Globus pallidus (tissue), 1 donor: ENCODE measurements around the gene TFEB.

Experiments
- DNase-seq: peaks from one replicate; pipeline ENCODE4 v3.0.0-alpha.2; 2015; ENCODE audit warnings: low spot score

TFEB gene

DNA sequence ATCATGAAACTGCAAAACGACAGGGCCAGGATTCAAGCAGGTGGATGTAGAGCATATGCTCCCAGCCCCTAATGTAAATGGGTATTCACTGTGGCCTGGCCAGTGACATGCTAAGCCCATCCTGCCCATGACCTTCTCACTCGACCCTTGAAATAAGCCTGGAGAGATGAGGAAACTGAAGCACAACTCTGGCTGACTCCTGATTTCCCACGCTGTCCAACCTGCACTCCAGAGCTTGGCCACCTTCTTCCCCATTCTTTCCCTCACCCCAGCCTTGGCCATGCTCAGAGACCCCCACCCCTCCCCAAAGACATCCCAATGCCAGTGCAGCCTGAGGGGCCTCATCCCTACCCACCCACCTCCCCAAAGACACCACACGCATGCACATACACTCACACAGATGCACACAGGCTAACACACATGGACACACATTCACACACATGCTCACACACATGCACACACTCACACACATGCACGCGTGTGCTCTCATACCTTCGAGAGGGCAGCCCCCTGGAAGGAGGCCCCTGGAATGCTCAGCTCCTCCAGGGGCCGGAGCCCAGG, 12.4 kb downstream of the TFEB start:
- peak; percentile 5 for DNase-seq

DNA sequence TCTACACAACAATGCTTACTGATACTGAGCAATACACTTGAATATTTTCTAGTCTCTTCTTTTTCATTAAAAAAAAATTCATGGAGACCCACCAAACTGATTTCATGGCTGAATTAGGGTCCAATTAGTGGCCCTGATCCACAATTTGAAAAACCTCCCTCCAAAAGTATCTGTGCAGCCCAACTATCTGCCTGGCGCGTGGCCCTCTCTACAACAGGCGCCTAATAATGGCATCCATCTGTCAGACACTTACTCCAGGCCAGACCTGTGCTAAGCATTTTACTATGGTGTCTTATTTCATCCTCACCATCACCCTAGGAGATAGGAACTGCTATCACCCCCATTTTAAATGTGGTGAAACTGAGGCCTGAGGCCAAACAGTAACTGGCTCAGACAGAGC, 14.0 kb downstream of the TFEB start:
- no peak for DNase-seq

DNA sequence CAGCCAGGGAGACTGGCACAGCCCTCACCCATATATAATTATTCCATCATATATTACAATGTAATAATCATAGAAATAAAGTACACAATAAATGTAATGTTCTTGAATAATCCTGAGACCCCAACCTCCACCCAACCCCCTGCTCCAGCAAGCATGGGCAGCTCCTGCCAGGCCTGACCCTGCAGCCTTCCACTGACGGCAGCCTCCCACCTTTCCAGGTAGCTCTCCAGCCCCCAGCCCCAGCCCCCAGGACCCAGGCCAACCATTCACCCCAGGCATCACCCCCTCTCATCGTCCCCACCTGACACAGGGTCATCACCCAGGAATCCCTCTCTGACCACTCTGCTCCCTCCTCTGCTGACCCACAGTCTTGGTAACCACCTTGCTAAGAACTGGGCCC, 14.6 kb downstream of the TFEB start:
- no peak for DNase-seq

DNA sequence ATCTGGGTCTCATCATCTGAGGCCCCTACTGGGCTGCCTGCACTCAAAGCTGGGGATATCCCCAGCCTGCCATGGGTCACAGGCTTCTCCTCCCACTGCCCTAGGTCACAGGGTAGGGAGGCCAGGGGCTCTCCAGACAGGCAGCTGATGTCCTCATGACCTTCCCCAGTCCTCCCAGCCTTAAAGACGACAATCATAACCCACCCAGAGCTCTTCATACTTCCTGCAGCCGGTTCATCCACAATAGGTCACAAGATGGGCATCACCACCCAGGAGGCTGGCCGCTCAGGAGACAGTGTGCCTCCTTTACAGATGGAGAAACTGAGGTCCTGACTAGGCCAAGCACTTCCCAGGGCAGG, 15.2 kb downstream of the TFEB start:
- peak; percentile 21 for DNase-seq

DNA sequence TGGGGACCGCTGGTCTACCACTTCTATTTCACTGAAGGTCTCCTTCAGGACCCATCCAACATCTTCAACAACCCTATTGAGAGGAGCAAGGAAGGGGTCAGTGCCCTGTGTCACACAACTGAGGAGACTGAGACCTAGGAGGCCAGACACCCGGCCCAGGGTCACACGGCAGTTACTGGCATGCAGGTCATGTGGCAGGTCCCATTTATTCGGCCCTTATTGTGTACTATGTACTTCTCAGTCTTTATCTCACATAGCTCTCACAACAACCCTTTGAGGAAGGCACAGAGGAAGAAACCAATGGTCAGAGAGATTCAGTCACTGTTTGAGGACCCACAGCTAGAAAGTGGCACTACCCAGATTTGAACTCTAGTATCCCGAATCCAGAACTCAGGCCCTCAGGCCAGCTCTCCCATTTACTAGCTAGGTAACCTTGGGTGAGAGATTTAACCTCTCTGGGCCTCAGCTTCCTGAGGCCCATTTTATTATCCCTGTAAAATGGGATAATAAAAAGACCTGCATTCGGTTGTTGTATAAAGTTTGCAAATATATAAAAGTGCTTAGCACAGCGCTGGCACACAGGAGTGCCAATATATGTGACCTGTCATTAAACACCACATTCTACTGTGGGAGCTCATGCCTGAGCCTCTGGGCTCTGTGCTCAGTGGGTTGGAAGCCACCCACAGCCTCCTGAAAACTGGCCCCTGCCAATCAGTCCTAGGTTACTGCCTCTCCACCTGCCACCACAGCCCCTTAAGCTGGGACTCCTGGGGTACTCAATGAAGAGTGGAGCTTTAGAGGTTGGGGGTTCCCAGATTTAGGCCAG, 15.8 kb downstream of the TFEB start:
- peak; percentile 2 for DNase-seq

DNA sequence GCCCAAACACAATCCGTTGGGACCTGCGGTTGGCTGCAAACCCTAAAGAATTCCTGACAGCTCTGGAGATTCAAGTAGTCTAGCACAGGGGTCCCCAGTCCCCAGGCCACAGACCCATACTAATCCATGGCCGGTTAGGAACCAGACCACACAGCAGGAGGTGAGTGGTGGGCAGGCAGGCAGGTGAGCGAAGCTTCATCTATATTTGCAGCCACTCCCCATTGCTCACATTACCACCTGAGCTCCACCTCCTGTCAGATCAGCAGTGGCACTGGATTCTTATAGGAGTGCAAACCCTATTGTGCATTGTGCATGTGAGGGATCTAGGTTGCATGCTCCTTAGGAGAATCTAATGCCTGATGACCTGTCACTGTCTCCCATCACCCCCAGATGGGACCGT, 16.6 kb downstream of the TFEB start:
- no peak for DNase-seq

DNA sequence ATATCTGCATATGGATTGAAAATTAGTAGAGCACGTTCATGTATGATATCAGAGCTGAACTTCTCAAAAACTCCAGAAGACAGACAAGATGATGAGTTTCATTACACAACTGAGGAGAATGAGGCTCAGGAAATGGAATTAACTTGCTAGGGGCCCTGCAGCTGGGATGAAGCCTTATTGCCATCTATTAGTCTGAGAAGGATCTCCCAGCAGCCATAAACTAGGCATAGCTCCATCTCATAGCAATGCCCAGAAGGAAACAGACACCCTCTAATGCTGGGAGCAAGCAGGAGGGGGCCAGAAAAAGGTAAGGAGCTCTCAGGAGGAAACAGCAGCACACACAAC, 18.0 kb downstream of the TFEB start:
- no peak for DNase-seq

DNA sequence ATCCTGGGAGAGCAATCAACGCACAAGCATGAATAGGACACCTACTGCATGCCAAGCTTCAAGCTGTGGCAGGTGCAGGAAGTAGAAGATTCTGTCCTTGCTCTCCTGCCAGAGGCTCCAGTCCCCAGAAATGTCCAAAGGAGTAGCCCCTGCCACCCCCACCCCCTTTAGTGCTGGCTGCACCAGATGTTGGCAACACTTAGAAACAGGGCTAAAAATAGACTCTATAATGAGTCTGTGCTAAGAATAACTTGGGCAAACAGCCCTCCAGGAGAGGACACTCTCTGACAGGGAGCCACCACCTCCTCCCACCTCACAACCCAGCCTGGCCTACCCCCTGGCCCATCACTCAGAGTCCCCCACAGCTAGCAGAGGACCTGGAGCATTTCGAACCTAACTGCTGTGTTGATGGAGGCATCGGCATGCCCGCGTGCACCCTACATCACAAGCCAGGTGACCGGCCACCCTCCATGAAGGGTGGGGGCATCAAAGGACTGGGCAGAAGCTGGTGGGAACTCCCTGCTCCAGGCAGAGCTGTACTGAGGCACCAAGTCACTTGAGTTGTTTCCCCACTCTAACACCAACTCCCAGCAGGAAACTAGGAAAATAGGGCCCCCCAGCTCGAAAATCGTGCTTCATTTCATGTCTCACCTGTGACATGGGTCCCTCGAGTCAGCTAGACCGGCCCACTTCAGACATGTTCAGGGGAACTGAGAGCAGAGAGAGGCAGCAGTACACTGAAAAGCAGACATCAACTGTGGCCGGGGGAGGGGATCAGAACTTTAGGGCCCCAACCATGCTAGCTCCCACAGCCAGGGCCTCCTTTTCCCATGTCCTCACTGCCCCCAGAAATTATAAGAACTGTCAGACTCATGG, 18.7 kb downstream of the TFEB start:
- no peak for DNase-seq

DNA sequence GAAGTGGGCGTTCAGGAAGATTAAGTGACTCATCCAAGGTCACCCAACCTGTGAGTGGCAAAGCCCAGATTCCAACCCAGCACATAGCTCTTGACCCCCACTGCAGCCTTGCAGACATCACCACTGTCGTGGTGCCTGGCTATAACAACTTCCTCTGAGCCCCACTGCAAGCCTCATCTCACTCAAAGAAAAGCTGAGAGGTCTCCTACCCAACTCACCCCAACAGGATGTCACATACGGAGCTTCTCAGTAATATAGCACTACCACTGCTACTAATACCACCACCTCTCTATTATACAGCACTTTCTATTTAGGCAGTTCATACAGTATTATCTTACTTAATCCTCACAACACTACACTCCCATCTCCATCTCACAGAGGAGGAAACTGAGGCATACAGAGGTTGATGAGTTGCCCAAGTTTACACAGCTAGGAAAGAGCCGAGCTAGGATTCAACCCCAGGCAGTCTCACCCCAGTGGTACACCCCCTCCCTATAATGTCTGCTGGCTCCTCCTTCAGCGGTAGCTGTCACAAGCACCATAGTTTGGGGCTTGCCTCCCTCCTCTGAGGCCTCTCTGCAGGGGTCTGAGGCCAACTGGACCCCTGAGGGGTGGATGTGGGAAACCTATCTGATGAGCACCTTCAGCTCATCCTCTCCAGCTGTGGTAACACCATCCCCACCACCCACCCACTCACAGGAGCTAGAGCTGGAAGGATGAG, 19.5 kb downstream of the TFEB start:
- no peak for DNase-seq

DNA sequence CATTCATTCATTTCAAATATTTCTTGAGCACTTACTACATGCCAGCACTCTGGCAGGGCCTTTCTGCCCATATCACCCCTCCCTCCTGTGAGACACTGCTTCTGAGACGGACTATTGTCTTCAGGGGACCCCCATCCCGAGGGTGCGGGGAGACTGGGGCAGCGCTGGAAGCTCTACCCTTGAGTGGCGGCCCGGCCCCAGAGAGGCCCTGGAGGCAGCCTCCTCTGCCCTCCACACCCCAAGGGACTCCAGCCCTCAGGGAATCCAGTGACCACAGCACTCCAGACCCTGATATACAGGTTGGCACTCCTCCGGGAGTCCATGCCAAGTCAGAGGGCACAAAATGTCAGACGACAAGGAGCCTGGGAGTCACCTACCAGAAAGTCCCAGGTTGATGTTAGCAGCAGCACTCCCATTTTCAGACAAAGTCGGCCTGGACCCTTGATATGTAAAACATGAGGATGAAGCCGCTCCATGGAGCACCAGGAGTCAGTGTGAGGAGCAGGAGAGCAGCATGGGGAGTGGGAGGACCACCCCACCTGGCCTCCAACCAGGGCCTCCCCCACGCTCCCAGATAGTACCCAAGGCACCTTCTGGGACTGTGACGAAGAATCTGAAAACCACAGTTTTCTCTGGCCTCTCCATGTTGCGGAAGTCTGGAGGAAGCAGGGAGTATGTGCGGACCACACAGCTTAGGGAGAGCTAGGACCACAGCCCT, 20.7 kb downstream of the TFEB start:
- DNase-seq = no peak

DNA sequence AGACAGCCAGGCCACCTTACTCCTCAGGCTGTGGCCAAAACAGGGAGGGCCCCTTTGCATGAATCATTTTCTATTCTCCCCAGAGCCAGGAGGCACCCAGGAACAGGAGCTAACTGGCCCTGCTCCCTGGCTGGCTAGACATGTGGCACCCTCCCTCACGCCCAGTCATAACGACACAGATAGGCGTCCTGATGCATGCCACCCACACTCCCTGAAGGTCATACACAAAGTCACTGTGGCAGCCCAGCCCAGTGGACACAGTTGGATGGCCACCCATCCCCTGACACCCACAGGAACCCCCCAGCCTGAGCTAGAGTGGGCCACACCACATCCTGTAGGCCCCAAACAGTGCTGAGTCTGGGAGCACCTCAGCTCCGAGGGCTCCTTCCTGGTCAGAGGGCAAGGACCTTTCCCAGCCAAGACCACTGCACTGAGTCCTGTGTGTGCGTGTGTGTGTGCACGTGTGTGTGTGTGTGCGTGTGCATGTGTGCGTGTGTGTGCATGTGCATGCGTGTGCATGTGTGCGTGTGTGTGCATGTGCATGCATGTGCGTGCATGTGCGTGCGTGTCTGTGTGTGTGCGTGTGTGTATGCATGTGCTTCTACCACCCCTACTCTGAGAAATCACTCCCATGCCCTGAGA, 21.6 kb downstream of the TFEB start:
- DNase-seq = no peak

DNA sequence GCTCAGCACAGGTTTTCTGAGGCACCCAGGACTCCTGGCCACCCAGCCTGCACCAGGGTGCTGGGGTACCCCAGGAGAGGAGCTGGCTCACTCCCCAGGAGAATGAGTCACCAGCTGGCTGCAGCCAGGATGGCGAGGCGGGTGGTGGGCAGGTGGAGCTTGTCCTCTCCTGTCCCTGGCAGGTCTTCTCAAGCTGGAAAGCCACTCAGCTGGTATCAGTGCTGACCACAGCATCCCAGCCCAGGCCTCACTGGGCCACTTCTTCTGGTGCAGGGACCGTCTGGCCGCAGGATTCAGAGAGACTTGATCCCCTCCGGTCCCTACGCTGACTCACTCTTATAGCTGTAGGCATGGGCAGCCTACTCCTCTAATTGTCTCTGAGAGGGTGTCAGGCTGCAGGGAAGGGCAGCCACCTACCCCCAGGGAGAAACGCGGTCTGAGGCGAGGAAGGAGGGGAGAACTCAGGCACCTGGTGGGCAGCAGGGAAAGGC, 22.2 kb downstream of the TFEB start:
- peak; percentile 86 for DNase-seq

DNA sequence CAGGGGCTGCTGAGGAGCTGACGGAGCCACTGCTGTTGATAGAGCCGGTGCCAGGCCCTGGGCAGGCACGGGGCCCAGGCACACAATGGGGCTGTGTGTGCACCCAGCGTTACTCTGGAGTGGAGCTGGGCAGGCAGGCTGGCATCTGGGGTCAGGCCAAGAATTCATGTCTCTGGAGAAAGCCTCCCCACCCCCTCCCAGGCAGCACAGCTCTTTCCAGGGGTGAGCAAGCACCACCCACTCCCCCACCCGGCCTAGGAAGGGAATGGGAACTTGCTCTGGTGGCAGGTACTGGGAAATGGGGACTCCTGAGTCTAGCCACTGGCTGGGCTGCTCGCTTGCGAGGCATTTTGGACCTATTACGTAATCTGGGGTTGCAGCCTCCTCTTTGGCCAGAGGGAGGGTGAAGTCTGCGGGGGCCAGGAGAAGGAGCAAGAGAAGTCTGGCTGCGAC, 22.7 kb downstream of the TFEB start:
- DNase-seq = peak; percentile 98

DNA sequence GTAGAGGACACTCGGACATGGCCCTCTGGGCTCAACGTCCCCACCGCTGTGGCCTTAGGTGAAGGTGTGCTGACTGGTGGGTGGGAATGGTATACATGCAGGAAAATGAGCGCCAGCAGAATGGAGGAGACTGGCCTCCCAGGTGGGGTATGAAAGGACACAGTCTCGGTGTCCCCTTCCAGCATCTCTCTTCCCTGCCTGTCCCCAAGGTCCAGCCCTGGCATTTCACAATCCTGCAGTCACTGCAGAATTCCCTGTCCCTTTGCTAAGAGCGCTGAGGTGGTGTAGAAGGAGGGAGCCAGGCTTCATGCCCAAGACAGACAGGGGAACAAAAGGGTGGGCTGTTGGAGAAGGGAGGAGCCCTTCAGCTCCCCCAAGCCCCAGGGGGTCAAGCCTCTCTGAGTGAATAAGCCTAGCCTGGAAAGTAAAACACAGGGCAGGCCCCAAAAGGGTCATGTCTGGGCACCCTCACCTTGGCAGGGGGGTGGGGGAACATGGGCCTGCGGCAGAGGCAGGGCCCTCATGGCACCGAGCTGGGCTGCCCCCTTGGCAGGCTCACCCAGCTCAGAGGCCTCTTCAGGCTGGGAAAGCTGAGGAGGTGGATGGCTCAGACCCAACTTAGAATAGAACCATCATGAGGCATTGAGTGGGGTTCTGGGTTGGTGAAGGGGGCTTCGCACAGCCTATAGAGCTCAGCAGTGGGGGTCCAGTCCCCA, 23.9 kb downstream of the TFEB start:
- DNase-seq = no peak

DNA sequence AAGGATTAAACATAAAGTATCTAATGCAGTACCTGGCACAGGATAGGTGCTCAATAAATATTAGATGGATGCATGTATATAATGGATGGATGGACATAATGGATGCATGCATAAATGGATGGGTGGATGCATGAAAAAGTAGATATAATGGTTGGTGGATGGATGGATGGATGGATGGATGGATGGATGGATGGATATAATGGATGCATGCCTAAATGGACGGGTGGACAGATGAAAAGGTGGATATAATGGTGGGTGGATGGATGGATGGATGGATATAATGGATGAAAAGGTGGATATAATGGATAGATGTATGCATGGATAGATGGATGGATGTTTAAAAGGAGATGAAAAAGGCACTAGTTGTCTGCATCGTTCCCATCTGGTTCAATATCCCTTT, 26.0 kb downstream of the TFEB start:
- DNase-seq = no peak

DNA sequence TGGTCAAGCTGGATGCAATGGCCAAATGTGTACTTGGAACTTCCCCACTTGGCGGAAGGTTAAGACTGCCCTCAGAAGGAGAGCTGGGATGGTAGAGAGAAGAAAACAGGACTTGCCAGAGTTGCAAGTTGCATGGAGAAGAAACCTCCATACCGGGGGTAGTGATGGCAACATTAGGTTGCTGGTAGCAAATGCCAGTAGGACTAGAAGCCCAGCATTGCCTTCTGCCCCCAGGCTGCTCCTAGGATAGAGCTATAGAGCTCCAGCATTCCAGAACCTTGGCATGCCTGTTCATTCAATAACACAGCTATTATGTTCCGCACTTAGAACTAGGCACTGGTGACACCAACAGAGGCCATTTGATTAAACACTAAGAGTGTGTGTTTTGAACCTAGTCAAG, 26.6 kb downstream of the TFEB start:
- DNase-seq = no peak

DNA sequence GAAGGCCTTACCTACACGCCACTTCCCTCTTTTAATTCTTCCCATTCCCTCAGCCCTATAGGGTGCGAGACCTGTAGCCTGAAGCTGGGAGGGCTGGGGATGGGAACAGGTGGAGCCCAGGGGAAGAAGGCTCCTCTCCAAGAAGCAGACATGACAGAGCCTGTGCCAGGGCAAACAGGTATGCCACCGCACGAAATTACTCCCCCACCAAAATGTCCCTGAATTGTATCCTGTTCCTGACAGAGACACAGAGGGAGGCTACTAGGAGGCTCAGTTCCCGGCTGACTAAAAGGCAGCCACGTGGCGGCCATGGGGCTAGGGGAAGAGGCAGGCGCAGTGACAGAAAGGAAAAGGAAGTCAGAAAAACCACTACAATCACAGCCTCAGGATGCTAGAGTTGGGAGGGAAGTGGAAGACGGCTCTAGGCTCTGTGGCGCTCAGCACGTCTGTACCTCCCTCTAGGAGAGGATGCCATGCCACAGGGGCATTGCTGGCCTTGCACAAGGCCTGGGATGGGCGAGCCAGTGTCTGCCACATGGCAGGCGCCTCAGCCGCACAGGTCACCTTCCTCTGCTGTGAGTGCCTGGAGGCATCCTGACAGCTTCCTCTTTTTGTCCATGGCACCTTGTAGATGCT, 27.7 kb downstream of the TFEB start:
- DNase-seq = no peak

DNA sequence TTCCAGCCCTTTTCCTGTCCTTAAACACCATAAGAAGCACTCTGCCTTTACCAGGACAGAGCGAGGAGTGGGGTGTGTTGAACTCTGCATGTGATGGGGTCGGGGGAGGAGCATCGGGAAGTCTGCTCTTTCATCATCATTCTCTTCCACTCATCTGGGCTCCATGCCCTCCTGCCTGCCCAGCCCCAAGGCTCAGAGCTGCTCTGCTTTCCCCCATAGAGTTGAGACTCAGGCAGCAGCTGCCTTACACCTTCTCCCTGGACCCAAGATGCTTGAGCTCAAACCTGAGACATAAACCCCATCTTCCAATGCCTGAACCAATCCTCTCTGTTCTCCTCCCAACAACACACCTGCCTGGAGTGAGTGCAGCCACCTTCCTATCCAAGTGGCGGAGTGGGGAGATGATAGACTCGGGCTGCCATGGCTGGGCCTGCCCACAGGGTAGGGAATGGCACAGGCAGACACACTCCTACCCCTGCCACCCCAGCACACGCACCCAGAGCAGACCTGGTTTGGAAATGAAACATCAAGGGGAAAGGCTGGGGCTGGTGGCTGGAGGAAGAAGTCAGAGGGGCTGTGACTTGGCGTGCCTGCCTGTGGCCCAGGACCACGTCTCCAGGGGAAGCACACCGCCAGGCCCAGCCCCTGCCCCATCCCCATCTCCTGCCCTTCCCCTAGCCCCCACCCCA, 28.4 kb downstream of the TFEB start:
- DNase-seq = peak; percentile 87
